Neuronal stem cell (in vitro differentiated cells): ENCODE results near the gene KLRC4.
A peak's percentile ranks its signal among the peaks of the same experiment; 100 is the strongest.
"Not testable (repeated sequence)": the region's sequence is repeated elsewhere in the genome, so short reads cannot be mapped to it uniquely, and the experiment has no call there.

Experiments
- DNase-seq: peaks from one replicate; pipeline ENCODE4 v3.0.0-alpha.2; 2013; ENCODE audit warnings: low spot score
- H2AFZ ChIP-seq: one replicate; pipeline ENCODE4 v1.6.1; 2013; ENCODE audit warnings: mild to moderate bottlenecking, low read length, inconsistent platforms
- H2AK5ac ChIP-seq: 2 replicates; pipeline ENCODE4 v1.6.1; 2013; ENCODE audit warnings: low read depth, mild to moderate bottlenecking, inconsistent platforms, low read length, moderate library complexity, mixed read lengths
- H2BK120ac ChIP-seq: 2 replicates; pipeline ENCODE4 v1.6.1; 2013; ENCODE audit warnings: low read depth, mild to moderate bottlenecking, inconsistent platforms, low read length, moderate library complexity, mixed read lengths
- H2BK12ac ChIP-seq: one replicate; pipeline ENCODE4 v1.6.1; 2013; ENCODE audit warnings: low read length, inconsistent platforms
- H2BK15ac ChIP-seq: 2 replicates; pipeline ENCODE4 v1.6.1; 2013; ENCODE audit warnings: mild to moderate bottlenecking, low read length, inconsistent platforms, mixed read lengths
- H2BK5ac ChIP-seq: one replicate; pipeline ENCODE4 v1.6.1; 2013; ENCODE audit warnings: inconsistent platforms, mild to moderate bottlenecking, low read length, moderate library complexity
- H3K14ac ChIP-seq: one replicate; pipeline ENCODE4 v1.6.1; 2013; ENCODE audit warnings: low read length, inconsistent platforms
- H3K18ac ChIP-seq: 2 replicates; pipeline ENCODE4 v1.6.1; 2013; ENCODE audit warnings: low read length, inconsistent platforms
- H3K23ac ChIP-seq: 2 replicates; pipeline ENCODE4 v1.6.1; 2013; ENCODE audit warnings: low read depth, mild to moderate bottlenecking, mixed read lengths, low read length, inconsistent platforms; ENCODE audit not compliant: poor library complexity
- H3K27ac ChIP-seq: replicated peaks from 3 replicates; pipeline ENCODE4 v1.5.1; 2013; ENCODE audit warnings: low read length, inconsistent platforms
- H3K27me3 ChIP-seq, 3 experiments: 2 replicates each; pipeline ENCODE4 v1.6.1; 2013; ENCODE audit warnings: low read length in 3 of 3, mild to moderate bottlenecking in 2 of 3, inconsistent platforms in 1 of 3, low read depth in 1 of 3, mixed read lengths in 1 of 3, moderate library complexity in 1 of 3; ENCODE audit not compliant: control insufficient read depth in 3 of 3, insufficient read depth in 3 of 3
- H3K36me3 ChIP-seq, 2 donors: replicated peaks in 1 of 2; 2 replicates each; pipeline ENCODE4 v1.6.1; 2013; ENCODE audit warnings: low read length in 2 of 2; ENCODE audit not compliant: control insufficient read depth in 2 of 2, insufficient read depth in 2 of 2
- H3K4ac ChIP-seq: 2 replicates; pipeline ENCODE4 v1.6.1; 2013; ENCODE audit warnings: inconsistent platforms, mild to moderate bottlenecking, low read length, moderate library complexity
- H3K4me1 ChIP-seq, 2 donors: 1 replicate in 1 of 2; 2 replicates in 1 of 2; pipeline ENCODE4 v1.6.1; 2013; ENCODE audit warnings: low read length in 2 of 2, low read depth in 1 of 2; ENCODE audit not compliant: control insufficient read depth in 2 of 2, insufficient read depth in 1 of 2
- H3K4me2 ChIP-seq: one replicate; pipeline ENCODE4 v1.6.1; 2013; ENCODE audit warnings: mild to moderate bottlenecking, low read length, inconsistent platforms; ENCODE audit not compliant: insufficient read depth, poor library complexity, severe bottlenecking
- H3K4me3 ChIP-seq, 2 donors: 2 replicates each; pipeline ENCODE4 v1.5.1; 2013; ENCODE audit warnings: low read length in 2 of 2, mild to moderate bottlenecking in 2 of 2, inconsistent platforms in 1 of 2, moderate library complexity in 1 of 2
- H3K79me1 ChIP-seq: one replicate; pipeline ENCODE4 v1.6.1; 2013; ENCODE audit warnings: low read depth, mild to moderate bottlenecking, inconsistent platforms, low read length, moderate library complexity
- H3K9ac ChIP-seq: one replicate; pipeline ENCODE4 v1.6.1; 2013; ENCODE audit warnings: mild to moderate bottlenecking, low read depth, low read length, inconsistent platforms; ENCODE audit not compliant: poor library complexity
- H3K9me3 ChIP-seq, 2 donors: replicated peaks in 1 of 2; 2 replicates each; pipeline versions ENCODE3 to v1.6.1; 2013; ENCODE audit warnings: low read length in 2 of 2, mild to moderate bottlenecking in 2 of 2, inconsistent platforms in 1 of 2, low read depth in 1 of 2, mixed read lengths in 1 of 2, moderate library complexity in 1 of 2; ENCODE audit not compliant: control insufficient read depth in 2 of 2, insufficient read depth in 1 of 2
- H4K8ac ChIP-seq: one replicate; pipeline ENCODE4 v1.6.1; 2013; ENCODE audit warnings: low read depth, mild to moderate bottlenecking, inconsistent platforms, low read length, moderate library complexity
- H4K91ac ChIP-seq: one replicate; pipeline ENCODE4 v1.6.1; 2013; ENCODE audit warnings: low read length, low read depth, mild to moderate bottlenecking, inconsistent platforms; ENCODE audit not compliant: poor library complexity
- WGBS, 2 donors: extraction: QIAGEN DNeasy Blood & Tissue Kit; methylation state at CpG; one replicate each; pipeline ENCODE4 v1.1.7; 2013; ENCODE audit warnings: missing lambda C conversion rate in 2 of 2, mixed read lengths in 1 of 2; ENCODE audit not compliant: insufficient read length in 2 of 2, insufficient replicate concordance in 1 of 2; ENCODE audit errors: extremely low coverage in 2 of 2; 5-methylcytosine and 5-hydroxymethylcytosine counted together

The KLRC4 gene

DNA sequence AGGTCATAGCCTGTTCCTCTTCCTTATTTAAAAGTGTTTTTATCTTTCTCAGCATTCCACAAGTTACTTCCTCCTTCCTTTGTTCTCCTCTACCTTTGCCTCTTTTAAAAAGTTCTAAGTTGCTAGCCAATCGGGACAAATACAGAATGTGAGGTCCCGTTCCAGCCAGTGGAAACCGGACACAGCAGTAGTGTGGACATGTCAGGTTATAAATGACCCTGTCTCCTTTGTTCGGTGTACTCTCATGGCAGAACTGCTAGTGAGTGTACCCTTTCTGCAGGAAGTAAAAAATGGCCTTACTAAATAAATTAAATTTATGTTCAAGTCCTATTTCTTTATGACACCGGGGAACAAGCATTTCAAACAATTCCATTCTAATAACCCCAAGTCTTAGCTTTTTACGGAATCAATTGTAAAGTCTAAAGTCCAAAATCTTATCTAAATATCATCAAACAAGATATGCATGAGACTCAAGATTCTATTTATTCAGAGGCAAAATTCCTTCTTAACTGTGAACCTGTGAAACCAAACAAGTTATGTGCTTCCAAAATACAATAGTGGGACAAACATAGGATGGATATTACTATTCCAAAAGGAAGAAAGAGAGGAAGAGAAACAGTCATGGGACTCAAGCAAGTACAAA, 37.5 kb downstream of the KLRC4 start:
- not testable (repeated sequence) for H3K36me3 ChIP-seq, H3K27ac ChIP-seq, H3K23ac ChIP-seq, H3K27me3 ChIP-seq, H2BK5ac ChIP-seq, H3K9me3 ChIP-seq, H2AK5ac ChIP-seq, H3K18ac ChIP-seq, H3K4ac ChIP-seq, H3K79me1 ChIP-seq, H2BK120ac ChIP-seq, H4K8ac ChIP-seq, H3K9ac ChIP-seq, H3K4me1 ChIP-seq, H2BK15ac ChIP-seq, H3K14ac ChIP-seq, H2BK12ac ChIP-seq, H3K4me3 ChIP-seq, H4K91ac ChIP-seq, H3K4me2 ChIP-seq, DNase-seq
- WGBS, 2 donors = no CpG with 5 or more reads among the region's 6 CpGs
- H2AFZ ChIP-seq = peak overlapping the region; percentile 50

GRCh38 chr12:10369557-10370415, 39.8 kb downstream of the KLRC4 start:
- H3K27me3 ChIP-seq = no peaks in the 10 kb centered on the region
- no peak overlapping the region for H3K27ac ChIP-seq
- no peak overlapping the region for H4K8ac ChIP-seq
- H3K79me1 ChIP-seq = no peaks in the 10 kb centered on the region
- H2BK5ac ChIP-seq = no peak overlapping the region
- no peak overlapping the region for H3K14ac ChIP-seq
- peaks cover 0 to 12% of the 10 kb centered on the region in 2 donors for H3K4me1 ChIP-seq
- no peak overlapping the region for H2BK120ac ChIP-seq
- H3K4ac ChIP-seq = no peak overlapping the region
- H3K4me3 ChIP-seq = no peak overlapping the region
- H3K23ac ChIP-seq = no peak overlapping the region
- H2AFZ ChIP-seq = no peak overlapping the region
- H3K9ac ChIP-seq = no peak overlapping the region
- DNase-seq = no peak
- no peak overlapping the region for H2AK5ac ChIP-seq
- peak overlapping the region; percentile 48 for H3K18ac ChIP-seq
- no peaks in the 10 kb centered on the region for H3K36me3 ChIP-seq
- H3K4me2 ChIP-seq = no peak overlapping the region
- H3K9me3 ChIP-seq = no peaks in the 10 kb centered on the region
- no CpG with 5 or more reads among the region's 8 CpGs for WGBS, 2 donors
- no peak overlapping the region for H4K91ac ChIP-seq
- H2BK12ac ChIP-seq = no peak overlapping the region
- H2BK15ac ChIP-seq = no peak overlapping the region

GRCh38 chr12:10368206-10369171, 41.1 kb downstream of the KLRC4 start:
- Histone ChIP-seq H3K4ac (no peak overlapping the region), H2BK15ac (no peak overlapping the region), H2AK5ac (no peak overlapping the region), H3K4me2 (no peak overlapping the region), H4K91ac (no peak overlapping the region), H3K36me3 (no peaks in the 10 kb centered on the region), H3K9ac (no peak overlapping the region), H2AFZ (peak overlapping the region; percentile 13), H3K14ac (no peak overlapping the region), H3K9me3 (no peaks in the 10 kb centered on the region), H2BK5ac (no peak overlapping the region), H3K18ac (no peak overlapping the region), H4K8ac (no peak overlapping the region), H3K27me3 (no peaks in the 10 kb centered on the region), H3K23ac (no peak overlapping the region), H3K4me1 (peaks cover 7 to 23% of the 10 kb centered on the region in 2 donors), H3K27ac (no peak overlapping the region), H3K4me3 (no peak overlapping the region), H2BK12ac (no peak overlapping the region), H2BK120ac (no peak overlapping the region), H3K79me1 (no peaks in the 10 kb centered on the region)
- WGBS, 2 donors = 100% methylated on average over 1 of the region's 10 CpGs; no CpG with 5 or more reads in 1 of the 2 donors
- no peak for DNase-seq
